SK-N-SH (cell line): ENCODE data around the gene EFCAB11. TPM values are rescaled to one million over a fixed set of nuclear protein-coding genes. Genes with fewer than 3 reads are reported as not detected.

Source experiments
- CTCF ChIA-PET: fragments of 300-600, 350-600 bp; formaldehyde crosslinking; extraction: SDS; loops from one replicate; lab custom pipeline; 2021; lab: Yijun Ruan, JAX
- POLR2A ChIA-PET: fragments of 350-600 bp; sonication (Branson Sonifier 250); formaldehyde crosslinking; extraction: SDS; loops from one replicate; lab custom pipeline; 2020; ENCODE audit warnings: antibody characterized with exemption, inconsistent platforms; lab: Yijun Ruan, JAX
- DNase-seq: peaks from one replicate; pipeline ENCODE4 v3.0.0; 2012
- H2AFZ ChIP-seq: fragments of 200-600 bp; sonication (generic); 2 replicates; pipeline ENCODE4 v1.8.1; 2016; ENCODE audit warnings: antibody characterized with exemption, mild to moderate bottlenecking, low read depth
- H3F3A ChIP-seq: fragments of 200-600 bp; sonication (generic); replicated peaks from 2 replicates; pipeline ENCODE3; 2016; ENCODE audit warnings: antibody characterized with exemption, mild to moderate bottlenecking; ENCODE audit not compliant: insufficient read depth
- H3K27ac ChIP-seq, 2 experiments: fragments of 200-500 bp in 1 of 2; fragments of 200-600 bp in 1 of 2; sonication (Bioruptor generic) in 1 of 2; sonication (generic), shearing (Covaris generic) in 1 of 2; 2 replicates each; pipeline versions ENCODE4 v1.5.1 to v1.6.1; 2014 to 2016; ENCODE audit warnings: low read depth in 2 of 2, inconsistent platforms in 1 of 2, low read length in 1 of 2, mild to moderate bottlenecking in 1 of 2, mixed read lengths in 1 of 2
- H3K27me3 ChIP-seq: fragments of 200-600 bp; sonication (generic), shearing (Covaris generic); 2 replicates; pipeline ENCODE4 v1.6.1; 2016; ENCODE audit warnings: mixed run types; ENCODE audit not compliant: insufficient read depth
- H3K36me3 ChIP-seq, 2 experiments: fragments of 200-500 bp in 1 of 2; fragments of 200-600 bp in 1 of 2; sonication (Bioruptor generic) in 1 of 2; sonication (generic) in 1 of 2; replicated peaks in 1 of 2; 2 replicates each; pipeline versions ENCODE3 to v1.5.1; 2014 to 2016; ENCODE audit warnings: low read length in 1 of 2, mild to moderate bottlenecking in 1 of 2; ENCODE audit not compliant: insufficient read depth in 2 of 2, control insufficient read depth in 1 of 2
- H3K4me1 ChIP-seq, 2 experiments: fragments of 200-500 bp in 1 of 2; fragments of 200-600 bp in 1 of 2; sonication (Bioruptor generic) in 1 of 2; sonication (generic), shearing (Covaris generic) in 1 of 2; 2 replicates each; pipeline versions ENCODE4 v1.5.1 to v1.6.1; 2014 to 2016; ENCODE audit warnings: low read depth in 1 of 2, low read length in 1 of 2, mixed run types in 1 of 2; ENCODE audit not compliant: insufficient read depth in 2 of 2, control insufficient read depth in 1 of 2
- H3K4me2 ChIP-seq: fragments of 200-600 bp; sonication (generic), shearing (Covaris generic); 2 replicates; pipeline ENCODE4 v1.6.1; 2017; ENCODE audit warnings: mixed run types
- H3K4me3 ChIP-seq, 2 experiments: fragments of 200-500 bp in 1 of 2; fragments of 200-600 bp in 1 of 2; sonication (Bioruptor generic) in 1 of 2; sonication (generic), shearing (Covaris generic) in 1 of 2; 2 replicates each; pipeline versions ENCODE4 v1.5.1 to v1.8.1; 2014 to 2016; ENCODE audit warnings: low read depth in 2 of 2, inconsistent platforms in 1 of 2, low read length in 1 of 2, mild to moderate bottlenecking in 1 of 2, mixed read lengths in 1 of 2, moderate library complexity in 1 of 2
- H3K79me2 ChIP-seq: fragments of 200-600 bp; sonication (generic); 2 replicates; pipeline ENCODE4 v1.8.1; 2017; ENCODE audit warnings: mild to moderate bottlenecking; ENCODE audit not compliant: insufficient read depth
- H3K9ac ChIP-seq: fragments of 200-600 bp; sonication (generic); 2 replicates; pipeline ENCODE4 v1.6.1; 2017; ENCODE audit warnings: mixed run types
- H3K9me2 ChIP-seq: fragments of 200-600 bp; sonication (generic); 2 replicates; pipeline ENCODE4 v1.6.1; 2017; ENCODE audit warnings: mixed run types
- H3K9me3 ChIP-seq: fragments of 200-600 bp; sonication (generic); 2 replicates; pipeline ENCODE4 v1.6.1; 2017; ENCODE audit warnings: mixed run types, mild to moderate bottlenecking, moderate library complexity
- H4K20me1 ChIP-seq: fragments of 200-600 bp; sonication (generic); 2 replicates; pipeline ENCODE4 v1.6.1; 2017; ENCODE audit warnings: mild to moderate bottlenecking, mixed run types; ENCODE audit not compliant: insufficient read depth
- ELF1 ChIP-seq: IDR thresholded peaks from 2 replicates; pipeline ENCODE4 v1.4.0; 2012
- EP300 ChIP-seq, 2 experiments: IDR thresholded peaks; 2 replicates each; pipeline versions ENCODE4 v1.4.0 to v1.6.1; 2012; ENCODE audit warnings: borderline replicate concordance in 1 of 2, low read depth in 1 of 2, low read length in 1 of 2
- GABPA ChIP-seq: IDR thresholded peaks from 2 replicates; pipeline ENCODE4 v1.4.0; 2012; ENCODE audit warnings: low read depth, mild to moderate bottlenecking
- MEF2A ChIP-seq: IDR thresholded peaks from 2 replicates; pipeline ENCODE4 v1.4.0; 2012; ENCODE audit warnings: low read depth, borderline replicate concordance
- MXI1 ChIP-seq: IDR thresholded peaks from 2 replicates; pipeline ENCODE4 v1.6.1; 2012; ENCODE audit warnings: mild to moderate bottlenecking, low read depth, low read length, improper control_type of control experiment
- NFIC ChIP-seq: IDR thresholded peaks from 2 replicates; pipeline ENCODE4 v1.4.0; 2012; ENCODE audit warnings: borderline replicate concordance
- NRF1 ChIP-seq: IDR thresholded peaks from 2 replicates; pipeline ENCODE4 v1.6.1; 2012; ENCODE audit warnings: low read depth, mild to moderate bottlenecking, low read length
- POLR2AphosphoS5 ChIP-seq: IDR thresholded peaks from 2 replicates; pipeline ENCODE4 v1.6.1; 2012; ENCODE audit warnings: low read depth, low read length
- RAD21 ChIP-seq: IDR thresholded peaks from 2 replicates; pipeline ENCODE4 v1.6.1; 2012; ENCODE audit warnings: mild to moderate bottlenecking, low read length
- RCOR1 ChIP-seq: fragments of 150-350 bp; IDR thresholded peaks from 2 replicates; pipeline ENCODE4 v1.6.1; 2017; ENCODE audit warnings: antibody characterized with exemption, low read length
- RFX5 ChIP-seq: IDR thresholded peaks from 2 replicates; pipeline ENCODE4 v1.6.1; 2012; ENCODE audit warnings: mild to moderate bottlenecking, improper control_type of control experiment, low read length
- SMC3 ChIP-seq: IDR thresholded peaks from 2 replicates; pipeline ENCODE4 v1.6.1; 2012; ENCODE audit warnings: low read depth, low read length, improper control_type of control experiment
- TAF1 ChIP-seq: IDR thresholded peaks from 2 replicates; pipeline ENCODE4 v1.6.1; 2012; ENCODE audit warnings: low read depth, mild to moderate bottlenecking, low read length, moderate library complexity, borderline replicate concordance
- WGBS: methylation state at CpG from one replicate; pipeline ENCODE4 v1.1.6; 2017; ENCODE audit warnings: low lambda C conversion rate; 5-methylcytosine and 5-hydroxymethylcytosine counted together
- polyA plus RNA-seq, 3 experiments: library from polyadenylated mRNA; depleted of rRNA; stranded (reverse); fragments of >200 nt; gene quantifications; 2 replicates each; pipeline ENCODE4 v1.2.3, GENCODE V29; 2012
- TF ChIP-seq, protein P1 (sequence below): fragments of 200-600 bp; sonication (generic); IDR thresholded peaks from 2 replicates; pipeline ENCODE4 v1.6.1; 2017; ENCODE audit warnings: antibody characterized with exemption, mild to moderate bottlenecking, moderate library complexity
- TF ChIP-seq, protein P2 (sequence below): IDR thresholded peaks from 2 replicates; pipeline ENCODE4 v1.4.0; 2012; ENCODE audit warnings: low read depth
- TF ChIP-seq, protein P3 (sequence below): IDR thresholded peaks from 2 replicates; pipeline ENCODE4 v1.4.0; 2012; ENCODE audit warnings: low read depth, borderline replicate concordance
- TF ChIP-seq, protein P4 (sequence below): IDR thresholded peaks from 2 replicates; pipeline ENCODE4 v1.6.1; 2012; ENCODE audit warnings: mild to moderate bottlenecking, low read depth, low read length, moderate library complexity

EFCAB11 gene
- polyA plus RNA-seq, 1 of the 3 experiments (the other 2 are of a cell fraction), result 3.9 TPM

DNA sequence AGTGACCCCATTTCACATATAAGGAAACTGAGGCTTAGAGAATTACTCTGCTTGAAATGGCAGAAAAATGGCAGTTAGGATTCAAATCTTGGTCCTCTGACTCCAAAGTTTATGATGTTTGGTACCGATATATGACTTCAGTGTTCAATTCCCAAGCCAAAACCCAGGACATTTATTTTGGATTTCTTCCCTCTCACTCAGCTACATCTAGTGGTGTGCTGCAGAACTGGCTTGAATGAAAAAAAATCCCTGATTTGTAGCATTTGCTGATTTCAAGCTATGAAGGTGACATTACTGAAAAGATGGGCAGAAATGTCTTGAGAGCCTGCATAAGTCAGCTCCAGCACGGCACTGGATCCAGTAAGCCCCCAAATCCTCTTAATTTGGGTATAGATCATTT is 106.4 kb downstream of the EFCAB11 start:
- DNase-seq, result no peak
- Histone ChIP-seq H3K9me3 (no peaks in the 10 kb centered on the region), H3K27me3 (no peaks in the 10 kb centered on the region), H2AFZ (no peak overlapping the region), H3K4me1 (peaks cover 0 to 3% of the 10 kb centered on the region in 2 experiments; a peak in 1 of 4 replicates), H3F3A (no peaks in the 10 kb centered on the region), H3K4me2 (no peak overlapping the region), H3K27ac (no peak overlapping the region), H3K9me2 (no peaks in the 10 kb centered on the region), H4K20me1 (no peaks in the 10 kb centered on the region), H3K9ac (no peak overlapping the region), H3K36me3 (no peaks in the 10 kb centered on the region), H3K79me2 (no peaks in the 10 kb centered on the region), H3K4me3 (no peak overlapping the region)
- WGBS, result 79% methylated on average over 2 of the region's 2 CpGs
- CTCF ChIA-PET, result interaction anchor here (0.7 to 2.1 kb wide), 7 partner anchors 9 to 825 kb away, joined by 3 to 6 read pairs (median 3); no protein-coding TSS in a partner anchor
- POLR2A ChIA-PET, result no interaction called here
- TF ChIP-seq RAD21 (peak; percentile 56), NFIC (no peak), SMC3 (peak; percentile 23; the same call in 1 of the 2 replicates), GABPA (no peak)
- TF ChIP-seq, protein P1, sequence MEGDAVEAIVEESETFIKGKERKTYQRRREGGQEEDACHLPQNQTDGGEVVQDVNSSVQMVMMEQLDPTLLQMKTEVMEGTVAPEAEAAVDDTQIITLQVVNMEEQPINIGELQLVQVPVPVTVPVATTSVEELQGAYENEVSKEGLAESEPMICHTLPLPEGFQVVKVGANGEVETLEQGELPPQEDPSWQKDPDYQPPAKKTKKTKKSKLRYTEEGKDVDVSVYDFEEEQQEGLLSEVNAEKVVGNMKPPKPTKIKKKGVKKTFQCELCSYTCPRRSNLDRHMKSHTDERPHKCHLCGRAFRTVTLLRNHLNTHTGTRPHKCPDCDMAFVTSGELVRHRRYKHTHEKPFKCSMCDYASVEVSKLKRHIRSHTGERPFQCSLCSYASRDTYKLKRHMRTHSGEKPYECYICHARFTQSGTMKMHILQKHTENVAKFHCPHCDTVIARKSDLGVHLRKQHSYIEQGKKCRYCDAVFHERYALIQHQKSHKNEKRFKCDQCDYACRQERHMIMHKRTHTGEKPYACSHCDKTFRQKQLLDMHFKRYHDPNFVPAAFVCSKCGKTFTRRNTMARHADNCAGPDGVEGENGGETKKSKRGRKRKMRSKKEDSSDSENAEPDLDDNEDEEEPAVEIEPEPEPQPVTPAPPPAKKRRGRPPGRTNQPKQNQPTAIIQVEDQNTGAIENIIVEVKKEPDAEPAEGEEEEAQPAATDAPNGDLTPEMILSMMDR, result peak; percentile 49

DNA sequence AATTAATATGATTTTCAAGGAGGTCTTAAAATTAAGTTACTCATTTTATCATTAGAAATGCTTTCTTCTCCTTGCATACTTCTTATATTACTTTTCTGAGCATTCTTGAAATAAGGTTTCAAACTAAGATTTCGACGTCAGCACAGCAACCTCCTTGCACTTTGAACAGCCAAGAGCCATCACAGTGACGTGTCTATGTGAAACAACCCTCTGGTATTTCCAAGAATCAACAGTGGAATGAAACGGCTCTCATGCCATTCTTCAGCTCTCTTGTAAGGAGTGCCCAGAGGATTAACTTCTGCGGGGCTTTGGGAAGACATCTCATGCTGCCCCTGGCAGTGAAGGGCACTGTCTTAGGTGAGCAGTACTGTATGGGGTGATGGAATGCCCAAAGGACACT is 109.2 kb downstream of the EFCAB11 start:
- Histone ChIP-seq H3K27me3 (no peaks in the 10 kb centered on the region), H3K36me3 (no peaks in the 10 kb centered on the region), H3K4me2 (no peak overlapping the region), H3K9ac (no peak overlapping the region), H4K20me1 (no peaks in the 10 kb centered on the region), H2AFZ (no peak overlapping the region), H3K9me3 (no peaks in the 10 kb centered on the region), H3K27ac (peak overlapping the region in 1 of 2 experiments; percentile 46; a peak in 2 of 4 replicates), H3K79me2 (no peaks in the 10 kb centered on the region), H3K9me2 (no peaks in the 10 kb centered on the region), H3K4me3 (no peak overlapping the region), H3F3A (no peaks in the 10 kb centered on the region), H3K4me1 (no peaks in the 10 kb centered on the region)
- POLR2A ChIA-PET, result no interaction called here
- WGBS, result 60% methylated on average over 5 of the region's 5 CpGs
- CTCF ChIA-PET, result no interaction called here
- DNase-seq, result no peak
- TF ChIP-seq, protein P2, sequence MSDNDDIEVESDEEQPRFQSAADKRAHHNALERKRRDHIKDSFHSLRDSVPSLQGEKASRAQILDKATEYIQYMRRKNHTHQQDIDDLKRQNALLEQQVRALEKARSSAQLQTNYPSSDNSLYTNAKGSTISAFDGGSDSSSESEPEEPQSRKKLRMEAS, result no peak
- TF ChIP-seq RAD21 (no peak), RCOR1 (no peak), GABPA (no peak), EP300 (IDR thresholded peaks at IDR 0.05; ENCODE audit: borderline replicate concordance in 1 of 2, low read depth in 1 of 2, low read length in 1 of 2) (no peak), NRF1 (no peak), NFIC (no peak), MEF2A (no peak), MXI1 (no peak), RFX5 (no peak), POLR2AphosphoS5 (no peak), ELF1 (no peak), TAF1 (no peak)
- TF ChIP-seq, protein P3, sequence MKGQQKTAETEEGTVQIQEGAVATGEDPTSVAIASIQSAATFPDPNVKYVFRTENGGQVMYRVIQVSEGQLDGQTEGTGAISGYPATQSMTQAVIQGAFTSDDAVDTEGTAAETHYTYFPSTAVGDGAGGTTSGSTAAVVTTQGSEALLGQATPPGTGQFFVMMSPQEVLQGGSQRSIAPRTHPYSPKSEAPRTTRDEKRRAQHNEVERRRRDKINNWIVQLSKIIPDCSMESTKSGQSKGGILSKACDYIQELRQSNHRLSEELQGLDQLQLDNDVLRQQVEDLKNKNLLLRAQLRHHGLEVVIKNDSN, result no peak
- TF ChIP-seq, protein P1, result no peak
- TF ChIP-seq, protein P4, sequence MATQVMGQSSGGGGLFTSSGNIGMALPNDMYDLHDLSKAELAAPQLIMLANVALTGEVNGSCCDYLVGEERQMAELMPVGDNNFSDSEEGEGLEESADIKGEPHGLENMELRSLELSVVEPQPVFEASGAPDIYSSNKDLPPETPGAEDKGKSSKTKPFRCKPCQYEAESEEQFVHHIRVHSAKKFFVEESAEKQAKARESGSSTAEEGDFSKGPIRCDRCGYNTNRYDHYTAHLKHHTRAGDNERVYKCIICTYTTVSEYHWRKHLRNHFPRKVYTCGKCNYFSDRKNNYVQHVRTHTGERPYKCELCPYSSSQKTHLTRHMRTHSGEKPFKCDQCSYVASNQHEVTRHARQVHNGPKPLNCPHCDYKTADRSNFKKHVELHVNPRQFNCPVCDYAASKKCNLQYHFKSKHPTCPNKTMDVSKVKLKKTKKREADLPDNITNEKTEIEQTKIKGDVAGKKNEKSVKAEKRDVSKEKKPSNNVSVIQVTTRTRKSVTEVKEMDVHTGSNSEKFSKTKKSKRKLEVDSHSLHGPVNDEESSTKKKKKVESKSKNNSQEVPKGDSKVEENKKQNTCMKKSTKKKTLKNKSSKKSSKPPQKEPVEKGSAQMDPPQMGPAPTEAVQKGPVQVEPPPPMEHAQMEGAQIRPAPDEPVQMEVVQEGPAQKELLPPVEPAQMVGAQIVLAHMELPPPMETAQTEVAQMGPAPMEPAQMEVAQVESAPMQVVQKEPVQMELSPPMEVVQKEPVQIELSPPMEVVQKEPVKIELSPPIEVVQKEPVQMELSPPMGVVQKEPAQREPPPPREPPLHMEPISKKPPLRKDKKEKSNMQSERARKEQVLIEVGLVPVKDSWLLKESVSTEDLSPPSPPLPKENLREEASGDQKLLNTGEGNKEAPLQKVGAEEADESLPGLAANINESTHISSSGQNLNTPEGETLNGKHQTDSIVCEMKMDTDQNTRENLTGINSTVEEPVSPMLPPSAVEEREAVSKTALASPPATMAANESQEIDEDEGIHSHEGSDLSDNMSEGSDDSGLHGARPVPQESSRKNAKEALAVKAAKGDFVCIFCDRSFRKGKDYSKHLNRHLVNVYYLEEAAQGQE, result no peak
